Breast epithelium (tissue), 4 donors: ENCODE results near the gene ZNF691. TPM values are rescaled to one million over a fixed set of nuclear protein-coding genes. Genes with fewer than 3 reads are reported as not detected.

Experiments used
- DNase-seq, 2 donors: peaks; one replicate each; pipeline ENCODE4 v3.0.0-alpha.2; 2019; ENCODE audit warnings: low spot score in 2 of 2
- H3K27ac ChIP-seq, 2 donors: fragments of 200-600 bp; sonication (generic) in 1 of 2; one replicate each; pipeline ENCODE4 v1.5.1; 2016 to 2019; ENCODE audit warnings: mild to moderate bottlenecking in 1 of 2
- H3K27me3 ChIP-seq, 2 donors: fragments of 200-600 bp; sonication (generic) in 1 of 2; one replicate each; pipeline versions ENCODE4 v1.5.1 to v1.6.0; 2017 to 2019; ENCODE audit warnings: control low read depth in 1 of 2, mild to moderate bottlenecking in 1 of 2
- H3K36me3 ChIP-seq: fragments of 200-600 bp; one replicate; pipeline ENCODE4 v1.5.1; 2019
- H3K4me1 ChIP-seq, 2 donors: fragments of 200-600 bp; sonication (generic); one replicate each; pipeline ENCODE4 v1.5.1; 2016 to 2019; ENCODE audit warnings: control low read depth in 1 of 2
- H3K4me3 ChIP-seq, 3 donors: fragments of 200-600 bp; sonication (generic); 1 replicate in 2 of 3; 2 replicates in 1 of 3; pipeline ENCODE4 v1.5.1; 2016 to 2019; ENCODE audit warnings: mild to moderate bottlenecking in 3 of 3, moderate library complexity in 2 of 3
- H3K9me3 ChIP-seq, 2 donors: fragments of 200-600 bp; sonication (generic) in 1 of 2; one replicate each; pipeline ENCODE4 v1.5.1; 2016 to 2019; ENCODE audit warnings: control low read depth in 1 of 2
- CTCF ChIP-seq, 3 donors: fragments of 450-650 bp; IDR thresholded peaks; one replicate each; pipeline ENCODE4 v1.5.1; 2016 to 2017; ENCODE audit warnings: antibody characterized with exemption in 3 of 3, mild to moderate bottlenecking in 3 of 3, moderate library complexity in 3 of 3
- POLR2A ChIP-seq: fragments of 450-650 bp; IDR thresholded peaks from one replicate; pipeline ENCODE4 v1.6.1; 2016; ENCODE audit warnings: antibody characterized with exemption, mild to moderate bottlenecking, moderate library complexity
- POLR2AphosphoS5 ChIP-seq, 3 donors: sonication (generic); formaldehyde crosslinking; IDR thresholded peaks; one replicate each; pipeline ENCODE4 v1.6.1; 2017; ENCODE audit warnings: antibody characterized with exemption in 3 of 3
- intact Hi-C: fragments of 100-400 bp; cut with DNase I; formaldehyde crosslinking; loops from one replicate; pipeline ENCODE4 v1.15.1; 2023; ENCODE audit warnings: low total_unique reads
- total RNA-seq, 3 donors: library from RNA; depleted of rRNA; stranded (reverse); fragments of >200 nt; gene quantifications; one replicate each; pipeline ENCODE4 v1.1.0, GENCODE V29; 2016

The ZNF691 gene
- total RNA-seq, 3 donors from 2014 or later = 5.8 to 18.4 (median 10.5) TPM

- intact Hi-C loops = no loop called here
- no peaks in the 10 kb centered on the region for H3K36me3 ChIP-seq
- TF ChIP-seq POLR2AphosphoS5 (IDR thresholded peaks at IDR 0.05) = no peak
- TF ChIP-seq CTCF (IDR thresholded peaks at IDR 0.05) = no peak
- TF ChIP-seq POLR2A = no peak
- H3K4me3 ChIP-seq = no peak overlapping the region
- DNase-seq = no peak
- H3K27me3 ChIP-seq = no peaks in the 10 kb centered on the region
- no peaks in the 10 kb centered on the region for H3K4me1 ChIP-seq
- no peak overlapping the region for H3K27ac ChIP-seq
- H3K9me3 ChIP-seq = no peaks in the 10 kb centered on the region
Measured at GRCh38 chr1:42824481-42825035, 21.9 kb upstream of the ZNF691 start.

DNA sequence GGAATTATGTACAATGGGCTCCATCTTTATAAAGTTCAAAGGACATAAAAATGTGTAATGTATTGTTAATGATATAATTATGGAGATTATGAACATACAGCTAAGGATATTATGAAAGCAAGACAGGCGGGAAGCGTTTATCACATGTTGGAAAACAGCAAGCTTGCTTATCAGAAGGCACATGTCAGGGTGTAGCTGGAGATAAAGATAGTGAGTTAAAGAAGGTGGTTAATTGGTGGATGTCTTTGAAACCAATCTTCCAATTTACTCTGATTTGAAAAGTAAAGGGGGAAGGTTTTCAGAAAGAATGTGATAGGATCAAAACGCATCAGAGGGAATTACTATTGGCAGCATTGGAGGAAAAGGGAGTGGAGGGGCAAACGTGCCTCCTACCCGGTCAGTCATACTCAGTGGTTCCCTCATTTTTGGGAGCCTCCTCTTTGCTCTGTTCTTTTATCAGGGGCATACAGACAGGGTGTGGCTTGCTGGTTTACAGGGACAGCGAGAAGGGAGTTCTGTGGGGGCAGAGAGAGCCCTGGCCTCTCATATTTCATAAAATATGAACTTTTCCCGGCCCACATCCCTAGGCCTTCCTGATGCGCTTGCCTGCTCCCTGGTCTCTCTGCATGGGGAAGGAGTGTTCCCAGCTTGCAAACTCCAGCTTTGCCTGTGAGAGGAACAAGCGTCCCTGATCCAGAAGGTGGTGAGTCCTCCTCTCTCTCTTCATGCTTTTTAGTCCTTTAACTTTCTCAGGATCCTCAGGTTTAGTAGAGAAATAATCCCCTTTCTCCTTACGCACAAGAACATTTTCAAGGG is 21.2 kb upstream of the ZNF691 start:
- Histone ChIP-seq H3K4me1 (no peaks in the 10 kb centered on the region), H3K27me3 (no peaks in the 10 kb centered on the region), H3K4me3 (no peak overlapping the region), H3K27ac (no peak overlapping the region), H3K36me3 (no peaks in the 10 kb centered on the region), H3K9me3 (no peaks in the 10 kb centered on the region)
- TF ChIP-seq POLR2A (no peak), POLR2AphosphoS5 (IDR thresholded peaks at IDR 0.05) (no peak), CTCF (IDR thresholded peaks at IDR 0.05) (no peak)
- DNase-seq = no peak
- intact Hi-C loops = no loop called here

DNA sequence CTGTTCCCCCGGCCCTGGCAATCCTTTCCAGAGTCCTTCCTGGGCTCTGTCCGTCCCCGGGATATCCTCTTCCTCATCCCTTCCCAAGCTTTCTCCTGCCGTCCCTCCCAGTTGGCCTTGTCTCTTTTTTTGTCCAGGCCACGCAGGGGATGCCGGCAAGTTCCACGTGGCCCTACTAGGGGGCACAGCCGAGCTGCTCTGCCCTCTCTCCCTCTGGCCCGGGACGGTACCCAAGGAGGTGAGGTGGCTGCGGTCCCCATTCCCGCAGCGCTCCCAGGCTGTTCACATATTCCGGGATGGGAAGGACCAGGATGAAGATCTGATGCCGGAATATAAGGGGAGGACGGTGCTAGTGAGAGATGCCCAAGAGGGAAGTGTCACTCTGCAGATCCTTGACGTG is 15.8 kb upstream of the ZNF691 start:
- no peaks in the 10 kb centered on the region for H3K9me3 ChIP-seq
- no peak overlapping the region for H3K4me3 ChIP-seq
- H3K27me3 ChIP-seq = no peaks in the 10 kb centered on the region
- no peaks in the 10 kb centered on the region for H3K36me3 ChIP-seq
- DNase-seq = no peak
- TF ChIP-seq POLR2AphosphoS5 (IDR thresholded peaks at IDR 0.05) (no peak), CTCF (IDR thresholded peaks at IDR 0.05) (no peak), POLR2A (no peak)
- H3K4me1 ChIP-seq = no peaks in the 10 kb centered on the region
- H3K27ac ChIP-seq = no peak overlapping the region
- intact Hi-C loops = no loop called here

DNA sequence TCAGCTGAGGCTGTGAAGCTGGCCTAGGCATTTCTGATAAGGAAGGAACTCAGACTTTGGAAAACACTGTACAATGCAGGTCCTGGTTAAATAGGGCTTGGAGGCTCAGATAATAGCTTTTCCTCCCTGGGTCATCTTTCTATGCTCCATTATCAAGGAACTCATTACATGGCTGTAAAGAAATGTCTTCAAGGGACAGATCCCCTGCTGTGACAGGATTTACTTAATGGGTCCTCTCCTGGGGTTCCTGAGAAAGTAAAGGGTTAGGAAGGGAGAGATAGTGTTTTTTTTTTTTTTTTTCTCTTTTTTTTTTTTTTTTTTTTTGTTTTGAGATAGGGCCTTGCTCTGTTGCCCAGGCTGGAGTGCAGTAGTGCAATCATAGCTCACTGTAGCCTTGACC is 15.1 kb upstream of the ZNF691 start:
- no peak for DNase-seq
- H3K9me3 ChIP-seq = no peaks in the 10 kb centered on the region
- H3K27ac ChIP-seq = no peak overlapping the region
- H3K4me1 ChIP-seq = no peaks in the 10 kb centered on the region
- H3K36me3 ChIP-seq = no peaks in the 10 kb centered on the region
- intact Hi-C loops = no loop called here
- no peak overlapping the region for H3K4me3 ChIP-seq
- H3K27me3 ChIP-seq = no peaks in the 10 kb centered on the region
- TF ChIP-seq POLR2AphosphoS5 (IDR thresholded peaks at IDR 0.05) (no peak), POLR2A (no peak), CTCF (IDR thresholded peaks at IDR 0.05) (no peak)

DNA sequence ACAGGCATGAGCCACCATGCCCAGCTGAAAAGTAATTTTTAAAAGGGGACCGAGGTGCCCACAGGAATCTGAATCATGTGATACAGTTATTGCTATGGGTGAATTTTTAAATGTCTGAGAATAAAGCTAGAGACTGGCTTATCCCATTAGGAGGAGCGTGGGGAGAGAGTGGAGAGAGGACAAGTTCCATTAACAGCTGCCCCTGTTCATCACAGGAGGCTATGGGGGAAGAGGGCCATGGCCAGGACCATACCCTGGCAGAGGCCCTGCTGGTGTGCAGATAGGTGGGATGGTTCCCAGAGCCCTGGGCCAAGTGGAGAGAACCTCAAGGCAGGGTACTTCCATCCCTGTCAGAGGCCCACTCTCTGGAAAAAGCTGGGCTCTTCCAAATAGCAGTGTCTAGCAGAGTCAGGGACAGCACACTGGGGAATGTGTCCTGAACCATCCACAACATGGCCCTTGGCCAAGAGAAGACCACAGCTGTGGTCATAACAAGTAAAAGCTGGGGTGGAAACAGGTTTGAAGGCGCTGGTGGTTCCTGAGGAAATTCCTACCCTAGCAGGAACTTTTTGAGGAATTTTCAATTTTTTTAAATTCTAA is 13.7 kb upstream of the ZNF691 start:
- Histone ChIP-seq H3K4me1 (no peaks in the 10 kb centered on the region), H3K27ac (no peak overlapping the region), H3K27me3 (no peaks in the 10 kb centered on the region), H3K4me3 (no peak overlapping the region), H3K36me3 (no peaks in the 10 kb centered on the region), H3K9me3 (no peaks in the 10 kb centered on the region)
- intact Hi-C loops = no loop called here
- no peak for TF ChIP-seq POLR2AphosphoS5 (IDR thresholded peaks at IDR 0.05)
- TF ChIP-seq CTCF (IDR thresholded peaks at IDR 0.05) = no peak
- no peak for TF ChIP-seq POLR2A
- no peak for DNase-seq
